Breast epithelium (tissue), 4 donors: ENCODE measurements around the gene DHCR24. TPM values are rescaled to one million over a fixed set of nuclear protein-coding genes. Genes with fewer than 3 reads are reported as not detected.

Experiments
- DNase-seq, 2 donors: peaks; one replicate each; pipeline ENCODE4 v3.0.0-alpha.2; 2019; ENCODE audit warnings: low spot score in 2 of 2
- H3K27ac ChIP-seq, 2 donors: fragments of 200-600 bp; sonication (generic) in 1 of 2; one replicate each; pipeline ENCODE4 v1.5.1; 2016 to 2019; ENCODE audit warnings: mild to moderate bottlenecking in 1 of 2
- H3K27me3 ChIP-seq, 2 donors: fragments of 200-600 bp; sonication (generic) in 1 of 2; one replicate each; pipeline versions ENCODE4 v1.5.1 to v1.6.0; 2017 to 2019; ENCODE audit warnings: control low read depth in 1 of 2, mild to moderate bottlenecking in 1 of 2
- H3K36me3 ChIP-seq: fragments of 200-600 bp; one replicate; pipeline ENCODE4 v1.5.1; 2019
- H3K4me1 ChIP-seq, 2 donors: fragments of 200-600 bp; sonication (generic); one replicate each; pipeline ENCODE4 v1.5.1; 2016 to 2019; ENCODE audit warnings: control low read depth in 1 of 2
- H3K4me3 ChIP-seq, 3 donors: fragments of 200-600 bp; sonication (generic); 1 replicate in 2 of 3; 2 replicates in 1 of 3; pipeline ENCODE4 v1.5.1; 2016 to 2019; ENCODE audit warnings: mild to moderate bottlenecking in 3 of 3, moderate library complexity in 2 of 3
- H3K9me3 ChIP-seq, 2 donors: fragments of 200-600 bp; sonication (generic) in 1 of 2; one replicate each; pipeline ENCODE4 v1.5.1; 2016 to 2019; ENCODE audit warnings: control low read depth in 1 of 2
- CTCF ChIP-seq, 3 donors: fragments of 450-650 bp; IDR thresholded peaks; one replicate each; pipeline ENCODE4 v1.5.1; 2016 to 2017; ENCODE audit warnings: antibody characterized with exemption in 3 of 3, mild to moderate bottlenecking in 3 of 3, moderate library complexity in 3 of 3
- POLR2A ChIP-seq: fragments of 450-650 bp; IDR thresholded peaks from one replicate; pipeline ENCODE4 v1.6.1; 2016; ENCODE audit warnings: antibody characterized with exemption, mild to moderate bottlenecking, moderate library complexity
- POLR2AphosphoS5 ChIP-seq, 3 donors: sonication (generic); formaldehyde crosslinking; IDR thresholded peaks; one replicate each; pipeline ENCODE4 v1.6.1; 2017; ENCODE audit warnings: antibody characterized with exemption in 3 of 3
- intact Hi-C: fragments of 100-400 bp; cut with DNase I; formaldehyde crosslinking; loops from one replicate; pipeline ENCODE4 v1.15.1; 2023; ENCODE audit warnings: low total_unique reads
- total RNA-seq, 3 donors: library from RNA; depleted of rRNA; stranded (reverse); fragments of >200 nt; gene quantifications; one replicate each; pipeline ENCODE4 v1.1.0, GENCODE V29; 2016

The DHCR24 gene
- total RNA-seq, 3 donors from 2014 or later: 149 to 230 (median 157) TPM

DNA sequence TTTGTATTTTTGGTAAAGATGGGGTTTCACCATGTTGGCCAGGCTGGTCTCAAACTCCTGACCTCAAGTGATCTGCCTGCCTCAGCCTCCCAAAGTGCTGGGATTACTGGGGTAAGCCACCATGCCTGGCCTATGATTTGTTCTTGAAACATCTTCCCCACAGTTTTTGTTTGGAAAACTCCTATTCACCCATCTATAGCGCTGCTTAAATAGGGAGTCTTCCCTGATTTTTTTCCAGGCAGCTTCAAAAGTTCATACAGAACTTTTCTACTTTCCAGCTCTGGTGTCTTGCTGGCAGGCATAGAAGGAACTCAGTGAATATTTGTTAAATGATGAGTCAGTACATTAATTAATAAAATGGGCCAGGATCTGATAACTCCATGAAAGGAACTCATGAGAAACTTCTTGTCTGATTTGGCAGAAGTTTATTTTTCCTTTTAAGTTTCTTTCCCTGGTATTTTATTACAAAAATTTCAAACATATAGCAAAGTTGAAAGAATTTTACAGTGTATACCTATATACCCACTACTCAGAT lies 52.9 kb downstream of the DHCR24 start:
- Histone ChIP-seq H3K36me3 (no peaks in the 10 kb centered on the region), H3K4me1 (peaks cover 0 to 4% of the 10 kb centered on the region in 2 donors), H3K4me3 (no peak overlapping the region), H3K9me3 (no peaks in the 10 kb centered on the region), H3K27me3 (no peaks in the 10 kb centered on the region), H3K27ac (peak overlapping the region; percentile 40 to 43)
- intact Hi-C loops: no loop called here
- no peak for TF ChIP-seq POLR2A
- TF ChIP-seq CTCF (IDR thresholded peaks at IDR 0.05): no peak
- no peak for TF ChIP-seq POLR2AphosphoS5 (IDR thresholded peaks at IDR 0.05)
- DNase-seq: peak in 1 of 2 donors; percentile 15

- intact Hi-C loops: no loop called here
These were observed 53.9 kb downstream of the DHCR24 start for GRCh38 chr1:54833121-54833520.

DNA sequence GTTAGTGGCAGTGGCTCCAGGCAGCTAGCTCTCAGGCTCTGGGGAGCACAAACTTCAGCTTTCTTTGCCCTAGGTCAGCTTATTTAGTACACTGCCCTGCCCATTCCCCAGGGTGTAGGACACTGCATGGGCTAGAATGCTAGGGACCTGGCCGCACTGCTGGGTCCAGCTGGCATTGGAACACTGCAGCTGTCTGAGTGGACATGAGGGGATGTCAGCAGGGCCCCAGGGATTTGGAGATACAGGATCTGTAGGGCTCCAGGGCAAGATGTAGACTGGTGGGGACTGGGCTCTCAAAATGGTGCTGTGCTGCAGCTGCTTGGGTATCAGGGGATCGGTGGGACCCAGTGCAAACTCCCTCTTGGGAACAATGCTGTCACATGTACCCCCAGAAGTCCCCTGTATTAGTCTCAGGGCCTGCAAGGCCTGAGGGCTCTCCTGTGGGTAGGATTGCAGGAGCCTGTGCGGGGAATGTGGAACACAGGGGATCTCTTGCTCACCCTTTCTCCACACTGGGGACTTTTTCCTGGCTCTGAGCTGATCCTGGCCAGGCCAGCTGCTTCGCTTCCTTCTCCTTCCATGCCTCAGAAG lies 60.7 kb downstream of the DHCR24 start:
- DNase-seq: peak; percentile 8 to 24

More at GRCh38 chr1:54833121-54833520, 53.9 kb downstream of the DHCR24 start:
- no peaks in the 10 kb centered on the region for H3K36me3 ChIP-seq
- H3K4me3 ChIP-seq: no peak overlapping the region
- peak; percentile 1 to 42 for DNase-seq
- H3K9me3 ChIP-seq: peaks cover 0 to 5% of the 10 kb centered on the region in 2 donors
- H3K4me1 ChIP-seq: peaks cover 0 to 4% of the 10 kb centered on the region in 2 donors
- no peaks in the 10 kb centered on the region for H3K27me3 ChIP-seq
- no peak overlapping the region for H3K27ac ChIP-seq
- no peak for TF ChIP-seq POLR2AphosphoS5 (IDR thresholded peaks at IDR 0.05)
- TF ChIP-seq POLR2A: no peak
- TF ChIP-seq CTCF (IDR thresholded peaks at IDR 0.05): no peak

GRCh38 chr1:54825696-54826095 lies 61.3 kb downstream of the DHCR24 start:
- H3K27ac ChIP-seq: no peak overlapping the region
- H3K27me3 ChIP-seq: no peaks in the 10 kb centered on the region
- intact Hi-C loops: no loop called here
- no peaks in the 10 kb centered on the region for H3K36me3 ChIP-seq
- peak in 1 of 2 donors; percentile 10 for DNase-seq
- H3K9me3 ChIP-seq: peaks cover 4 to 17% of the 10 kb centered on the region in 2 donors
- no peak for TF ChIP-seq POLR2AphosphoS5 (IDR thresholded peaks at IDR 0.05)
- no peak for TF ChIP-seq POLR2A
- no peak for TF ChIP-seq CTCF (IDR thresholded peaks at IDR 0.05)
- H3K4me3 ChIP-seq: no peak overlapping the region
- H3K4me1 ChIP-seq: no peaks in the 10 kb centered on the region

More for the DNA sequence above, 60.7 kb downstream of the DHCR24 start:
- Histone ChIP-seq H3K4me1 (no peaks in the 10 kb centered on the region), H3K4me3 (no peak overlapping the region), H3K36me3 (no peaks in the 10 kb centered on the region), H3K27me3 (no peaks in the 10 kb centered on the region), H3K9me3 (peaks cover 4 to 17% of the 10 kb centered on the region in 2 donors), H3K27ac (no peak overlapping the region)
- no peak for TF ChIP-seq CTCF (IDR thresholded peaks at IDR 0.05)
- intact Hi-C loops: no loop called here

DNA sequence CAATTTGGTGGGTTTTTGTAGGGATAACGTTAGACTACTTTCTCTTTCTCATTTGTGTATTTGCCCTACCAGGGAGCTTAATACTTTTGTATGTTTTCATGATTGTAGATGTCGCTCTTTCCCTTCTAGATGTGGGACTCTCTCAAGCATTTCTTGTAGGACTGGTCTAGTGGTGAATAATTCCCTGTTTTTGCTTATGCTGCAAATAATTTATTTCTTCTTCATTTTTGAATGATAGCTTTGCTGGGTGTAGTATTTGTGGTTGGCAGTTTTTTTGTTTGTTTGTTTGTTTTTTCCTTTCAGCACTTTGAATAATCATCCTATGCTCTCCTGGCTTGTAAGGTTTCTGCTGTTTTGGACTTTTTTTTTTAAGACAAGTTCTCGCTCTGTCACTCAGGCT lies 63.3 kb downstream of the DHCR24 start:
- intact Hi-C loops: loop anchor here (5.0 kb wide), 1 partner anchor 701 kb away; no protein-coding TSS in a partner anchor
- Histone ChIP-seq H3K4me3 (no peak overlapping the region), H3K4me1 (no peaks in the 10 kb centered on the region), H3K36me3 (no peaks in the 10 kb centered on the region), H3K27ac (no peak overlapping the region), H3K27me3 (no peaks in the 10 kb centered on the region), H3K9me3 (peaks cover 4 to 13% of the 10 kb centered on the region in 2 donors)
- no peak for DNase-seq
- no peak for TF ChIP-seq POLR2AphosphoS5 (IDR thresholded peaks at IDR 0.05)
